Neuron (in vitro differentiated cells): ENCODE data around the gene PFKP.
"Not testable (repeated sequence)": the region's sequence is repeated elsewhere in the genome, so short reads cannot be mapped to it uniquely, and the experiment has no call there.

Source experiments
- H2AFZ ChIP-seq: one replicate; pipeline ENCODE4 v1.6.1; 2013; ENCODE audit warnings: low read depth, mild to moderate bottlenecking, inconsistent platforms, low read length, moderate library complexity
- H3K27me3 ChIP-seq: one replicate; pipeline ENCODE4 v1.6.1; 2013; ENCODE audit warnings: low read length; ENCODE audit not compliant: insufficient read depth
- H3K36me3 ChIP-seq: one replicate; pipeline ENCODE4 v1.6.1; 2013; ENCODE audit warnings: low read length; ENCODE audit not compliant: insufficient read depth
- H3K4me1 ChIP-seq: one replicate; pipeline ENCODE4 v1.6.1; 2013; ENCODE audit warnings: low read length; ENCODE audit not compliant: insufficient read depth
- H3K4me3 ChIP-seq: 2 replicates; pipeline ENCODE4 v1.5.1; 2013; ENCODE audit warnings: mild to moderate bottlenecking, low read length, moderate library complexity
- H3K9me3 ChIP-seq: one replicate; pipeline ENCODE4 v1.6.1; 2013; ENCODE audit warnings: low read length

Gene PFKP

GRCh38 chr10:3054183-3054850 lies 13.0 kb upstream of the PFKP start:
- Histone ChIP-seq H3K27me3 (no peaks in the 10 kb centered on the region), H2AFZ (no peak overlapping the region), H3K9me3 (no peaks in the 10 kb centered on the region), H3K36me3 (no peaks in the 10 kb centered on the region), H3K4me3 (no peak overlapping the region), H3K4me1 (no peaks in the 10 kb centered on the region)

GRCh38 chr10:3054851-3055199 lies 12.5 kb upstream of the PFKP start:
- Histone ChIP-seq H3K4me3 (no peak overlapping the region), H3K9me3 (no peaks in the 10 kb centered on the region), H3K36me3 (no peaks in the 10 kb centered on the region), H2AFZ (no peak overlapping the region), H3K27me3 (no peaks in the 10 kb centered on the region), H3K4me1 (no peaks in the 10 kb centered on the region)

GRCh38 chr10:3056280-3057037 lies 10.9 kb upstream of the PFKP start:
- Histone ChIP-seq H3K4me1 (no peaks in the 10 kb centered on the region), H3K9me3 (no peaks in the 10 kb centered on the region), H3K36me3 (no peaks in the 10 kb centered on the region), H3K4me3 (no peak overlapping the region), H3K27me3 (no peaks in the 10 kb centered on the region), H2AFZ (no peak overlapping the region)

- H3K27me3 ChIP-seq, result no peaks in the 10 kb centered on the region
- H3K9me3 ChIP-seq, result no peaks in the 10 kb centered on the region
- H3K4me3 ChIP-seq, result no peak overlapping the region
- H3K4me1 ChIP-seq, result no peaks in the 10 kb centered on the region
- no peaks in the 10 kb centered on the region for H3K36me3 ChIP-seq
- no peak overlapping the region for H2AFZ ChIP-seq
Observed at GRCh38 chr10:3057946-3058345, 9.4 kb upstream of the PFKP start.

GRCh38 chr10:3059974-3060373 lies 7.4 kb upstream of the PFKP start:
- H3K27me3 ChIP-seq, result peaks cover 7% of the 10 kb centered on the region
- no peak overlapping the region for H3K4me3 ChIP-seq
- no peaks in the 10 kb centered on the region for H3K4me1 ChIP-seq
- no peaks in the 10 kb centered on the region for H3K9me3 ChIP-seq
- no peak overlapping the region for H2AFZ ChIP-seq
- no peaks in the 10 kb centered on the region for H3K36me3 ChIP-seq

- no peaks in the 10 kb centered on the region for H3K4me1 ChIP-seq
- no peaks in the 10 kb centered on the region for H3K36me3 ChIP-seq
- H2AFZ ChIP-seq, result no peak overlapping the region
- peaks cover 11% of the 10 kb centered on the region for H3K27me3 ChIP-seq
- no peak overlapping the region for H3K4me3 ChIP-seq
- no peaks in the 10 kb centered on the region for H3K9me3 ChIP-seq
Observed at GRCh38 chr10:3060481-3060889, 6.9 kb upstream of the PFKP start.

- H3K9me3 ChIP-seq, H3K4me1 ChIP-seq, H2AFZ ChIP-seq, H3K4me3 ChIP-seq, H3K36me3 ChIP-seq: not testable (repeated sequence)
- peaks cover 20% of the 10 kb centered on the region for H3K27me3 ChIP-seq
Observed at GRCh38 chr10:3061323-3061898, 5.9 kb upstream of the PFKP start.

GRCh38 chr10:3062502-3063186 lies 4.7 kb upstream of the PFKP start:
- peaks cover 30% of the 10 kb centered on the region for H3K27me3 ChIP-seq
- no peaks in the 10 kb centered on the region for H3K9me3 ChIP-seq
- H3K4me3 ChIP-seq, result no peak overlapping the region
- no peak overlapping the region for H2AFZ ChIP-seq
- no peaks in the 10 kb centered on the region for H3K4me1 ChIP-seq
- H3K36me3 ChIP-seq, result no peaks in the 10 kb centered on the region

GRCh38 chr10:3064423-3064822 lies 2.9 kb upstream of the PFKP start:
- no peak overlapping the region for H2AFZ ChIP-seq
- H3K4me3 ChIP-seq, result no peak overlapping the region
- H3K27me3 ChIP-seq, result peaks cover 37% of the 10 kb centered on the region
- H3K36me3 ChIP-seq, result no peaks in the 10 kb centered on the region
- H3K4me1 ChIP-seq, result no peaks in the 10 kb centered on the region
- no peaks in the 10 kb centered on the region for H3K9me3 ChIP-seq

GRCh38 chr10:3065622-3066021 lies 1.7 kb upstream of the PFKP start:
- Histone ChIP-seq H3K27me3 (peaks cover 37% of the 10 kb centered on the region), H3K4me1 (no peaks in the 10 kb centered on the region), H2AFZ (no peak overlapping the region), H3K36me3 (no peaks in the 10 kb centered on the region), H3K4me3 (no peak overlapping the region), H3K9me3 (no peaks in the 10 kb centered on the region)

- Histone ChIP-seq H3K27me3 (peaks cover 37% of the 10 kb centered on the region), H3K36me3 (no peaks in the 10 kb centered on the region), H3K4me1 (no peaks in the 10 kb centered on the region), H3K9me3 (no peaks in the 10 kb centered on the region), H2AFZ (no peak overlapping the region), H3K4me3 (no peak overlapping the region)
Observed at GRCh38 chr10:3066317-3067117, 831 bp upstream of the PFKP start.

GRCh38 chr10:3067859-3068179 lies 471 bp downstream of the PFKP start:
- Histone ChIP-seq H2AFZ (peak overlapping the region; percentile 87), H3K4me1 (no peaks in the 10 kb centered on the region), H3K4me3 (peak overlapping the region; percentile 53), H3K9me3 (no peaks in the 10 kb centered on the region), H3K36me3 (no peaks in the 10 kb centered on the region), H3K27me3 (peaks cover 37% of the 10 kb centered on the region)
